Right lobe of liver (tissue), 4 donors: ENCODE data around the gene CDH26.

Source experiments
- CTCF ChIP-seq, 4 donors: fragments of 200-600 bp in 3 of 4; fragments of 450-650 bp in 1 of 4; IDR thresholded peaks; one replicate each; pipeline versions ENCODE4 v1.5.1 to v1.8.0; 2016 to 2022; ENCODE audit warnings: antibody characterized with exemption in 4 of 4, mild to moderate bottlenecking in 2 of 4
- POLR2A ChIP-seq: fragments of 450-650 bp; IDR thresholded peaks from one replicate; pipeline ENCODE4 v1.6.1; 2017; ENCODE audit warnings: antibody characterized with exemption, mild to moderate bottlenecking
- donor health status: DM: no; HTN: no; CAD: no.
- donor health status: DM: no; HTN: no; CAD: no.
- donor health status: DM: no; HTN: yes; CAD: no.

GRCh38 chr20:59987135-59987534 lies 28.9 kb downstream of the CDH26 start:
- TF ChIP-seq CTCF (IDR thresholded peaks at IDR 0.05) (no peak), POLR2A (no peak)
